Measurements from ENCODE around the gene RIPK1. TPM values are rescaled to one million over a fixed set of nuclear protein-coding genes. Genes with fewer than 3 reads are reported as not detected.

The RIPK1 gene
- total RNA-seq, 1 experiment from 2014 or later: 15.5 TPM

DNA sequence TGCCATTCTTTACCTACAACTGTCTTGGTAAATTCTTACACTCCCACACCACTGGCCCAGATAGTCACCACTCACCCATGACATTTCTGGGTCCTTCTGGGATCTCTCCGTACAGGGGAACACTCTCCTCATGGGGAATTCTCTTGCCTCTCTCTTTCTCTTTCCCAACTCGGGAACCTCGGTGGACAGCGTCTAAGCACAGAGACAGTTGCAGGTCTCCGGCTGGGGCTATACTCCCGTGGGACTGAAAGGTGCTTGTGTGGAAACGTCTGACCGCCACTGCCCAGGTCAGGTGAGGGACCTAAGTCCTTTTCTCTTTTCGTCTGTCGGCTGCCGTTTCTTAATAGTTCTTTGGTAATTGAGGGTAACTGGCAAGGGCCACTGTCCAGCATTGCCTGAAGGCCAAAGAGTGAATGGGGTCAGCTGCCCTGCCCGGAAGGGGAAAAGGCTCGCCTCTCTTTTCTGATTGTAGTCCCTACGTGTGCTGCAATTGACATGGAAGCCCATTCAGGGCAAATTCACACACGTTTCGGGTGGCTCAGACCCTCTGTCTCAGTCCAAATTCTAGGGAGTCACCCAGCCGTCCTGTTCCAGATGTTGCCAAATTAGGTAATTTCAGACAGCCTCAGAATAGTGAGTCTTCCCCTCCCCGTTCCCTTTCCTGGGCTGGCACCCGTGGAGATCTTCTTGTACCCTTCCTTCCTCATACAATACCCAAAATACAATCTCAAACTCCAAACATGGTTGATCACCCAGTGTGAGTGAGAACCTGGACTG lies 31.2 kb upstream of the RIPK1 start:
- Mint-ChIP-seq H3K27me3 (ENCODE audit: insufficient read depth, unreplicated experiment) (no peaks in the 10 kb centered on the region), H3K9me3 (ENCODE audit: unreplicated experiment) (peaks cover 11% of the 10 kb centered on the region), H3K27ac (ENCODE audit: unreplicated experiment) (no peak overlapping the region), H3K36me3 (ENCODE audit: insufficient read depth, unreplicated experiment) (no peaks in the 10 kb centered on the region), H3K4me3 (ENCODE audit: unreplicated experiment) (no peak overlapping the region), H3K4me1 (ENCODE audit: low read depth, unreplicated experiment) (peaks cover 11% of the 10 kb centered on the region)
- BruUV-seq (replicated peaks): no TSS peak
- Histone ChIP-seq H3K36me3 (ENCODE audit: control insufficient read depth, insufficient read depth, low read length) (no peaks in the 10 kb centered on the region), H3K4me1 (peaks cover 25% of the 10 kb centered on the region), H3K9me3 (no peaks in the 10 kb centered on the region), H3K27me3 (replicated peaks; ENCODE audit: control insufficient read depth, insufficient read depth, low read length) (no peaks in the 10 kb centered on the region), H3K4me3 (ENCODE audit: low read depth, low read length) (no peak overlapping the region)
- POLR2A ChIA-PET: no interaction called here
- no peak for DNase-seq
- TF ChIP-seq, protein P1, sequence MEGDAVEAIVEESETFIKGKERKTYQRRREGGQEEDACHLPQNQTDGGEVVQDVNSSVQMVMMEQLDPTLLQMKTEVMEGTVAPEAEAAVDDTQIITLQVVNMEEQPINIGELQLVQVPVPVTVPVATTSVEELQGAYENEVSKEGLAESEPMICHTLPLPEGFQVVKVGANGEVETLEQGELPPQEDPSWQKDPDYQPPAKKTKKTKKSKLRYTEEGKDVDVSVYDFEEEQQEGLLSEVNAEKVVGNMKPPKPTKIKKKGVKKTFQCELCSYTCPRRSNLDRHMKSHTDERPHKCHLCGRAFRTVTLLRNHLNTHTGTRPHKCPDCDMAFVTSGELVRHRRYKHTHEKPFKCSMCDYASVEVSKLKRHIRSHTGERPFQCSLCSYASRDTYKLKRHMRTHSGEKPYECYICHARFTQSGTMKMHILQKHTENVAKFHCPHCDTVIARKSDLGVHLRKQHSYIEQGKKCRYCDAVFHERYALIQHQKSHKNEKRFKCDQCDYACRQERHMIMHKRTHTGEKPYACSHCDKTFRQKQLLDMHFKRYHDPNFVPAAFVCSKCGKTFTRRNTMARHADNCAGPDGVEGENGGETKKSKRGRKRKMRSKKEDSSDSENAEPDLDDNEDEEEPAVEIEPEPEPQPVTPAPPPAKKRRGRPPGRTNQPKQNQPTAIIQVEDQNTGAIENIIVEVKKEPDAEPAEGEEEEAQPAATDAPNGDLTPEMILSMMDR (IDR thresholded peaks at IDR 0.05; ENCODE audit: insufficient read depth in 1 of 2, low read depth in 1 of 2, low read length in 1 of 2, severe bottlenecking in 1 of 2, unreplicated experiment in 1 of 2): no peak
- intact Hi-C loops (cut with micrococcal nuclease; ENCODE audit: unreplicated experiment): no loop called here
- CTCF ChIA-PET: no interaction called here

DNA sequence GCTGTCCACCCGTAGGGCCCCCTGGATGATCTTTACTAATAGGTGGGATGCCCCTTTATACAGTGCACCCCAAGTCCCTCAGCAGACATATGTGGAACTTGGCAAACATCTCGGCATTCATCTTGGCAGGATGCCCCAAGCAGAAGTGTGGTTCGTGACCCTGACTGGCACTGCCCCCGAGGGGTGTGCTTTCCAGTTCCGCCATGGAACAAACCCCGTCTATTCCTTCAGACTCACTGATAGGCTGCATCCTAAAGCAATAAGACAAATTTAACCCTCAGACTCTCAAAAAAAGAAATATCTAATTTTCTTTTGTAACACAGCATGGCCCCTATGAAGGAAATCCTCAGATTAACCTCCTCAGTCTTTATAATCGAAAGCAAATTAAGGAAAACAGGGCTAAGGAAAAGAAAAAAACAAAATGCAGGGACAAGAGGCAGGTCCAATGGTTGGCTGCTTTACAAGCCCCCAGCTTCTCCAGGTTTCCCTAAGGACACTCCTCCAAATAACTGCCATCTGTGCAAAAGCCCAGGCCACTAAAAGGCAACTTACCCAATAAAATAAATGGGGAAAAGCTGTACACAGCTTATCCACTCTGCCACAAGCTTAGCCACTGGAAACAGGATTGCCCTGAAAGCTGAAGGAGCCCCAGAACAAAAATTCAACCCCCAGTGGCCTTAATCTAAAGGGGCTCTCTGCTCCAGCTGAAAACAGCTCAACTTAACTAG lies 30.5 kb upstream of the RIPK1 start:
- ChIA-PET CTCF (interaction anchor here (0.6 kb wide), 1 partner anchor 681 kb away, joined by 5 read pairs; no protein-coding TSS in a partner anchor), POLR2A (no interaction called here)
- Mint-ChIP-seq H3K36me3 (ENCODE audit: insufficient read depth, unreplicated experiment) (no peaks in the 10 kb centered on the region), H3K27me3 (ENCODE audit: insufficient read depth, unreplicated experiment) (no peaks in the 10 kb centered on the region), H3K9me3 (ENCODE audit: unreplicated experiment) (peaks cover 11% of the 10 kb centered on the region), H3K4me1 (ENCODE audit: low read depth, unreplicated experiment) (peaks cover 15% of the 10 kb centered on the region), H3K4me3 (ENCODE audit: unreplicated experiment) (no peak overlapping the region), H3K27ac (ENCODE audit: unreplicated experiment) (no peak overlapping the region)
- H3K4me3 ChIP-seq (ENCODE audit: low read depth, low read length): no peak overlapping the region
- DNase-seq: no peak
- no peaks in the 10 kb centered on the region for H3K9me3 ChIP-seq
- H3K4me1 ChIP-seq: peaks cover 27% of the 10 kb centered on the region
- BruUV-seq (replicated peaks): no TSS peak
- TF ChIP-seq, protein P1 (IDR thresholded peaks at IDR 0.05; ENCODE audit: insufficient read depth in 1 of 2, low read depth in 1 of 2, low read length in 1 of 2, severe bottlenecking in 1 of 2, unreplicated experiment in 1 of 2): no peak
- intact Hi-C loops (cut with micrococcal nuclease; ENCODE audit: unreplicated experiment): no loop called here
- no peaks in the 10 kb centered on the region for H3K27me3 ChIP-seq (replicated peaks; ENCODE audit: control insufficient read depth, insufficient read depth, low read length)
- no peaks in the 10 kb centered on the region for H3K36me3 ChIP-seq (ENCODE audit: control insufficient read depth, insufficient read depth, low read length)

DNA sequence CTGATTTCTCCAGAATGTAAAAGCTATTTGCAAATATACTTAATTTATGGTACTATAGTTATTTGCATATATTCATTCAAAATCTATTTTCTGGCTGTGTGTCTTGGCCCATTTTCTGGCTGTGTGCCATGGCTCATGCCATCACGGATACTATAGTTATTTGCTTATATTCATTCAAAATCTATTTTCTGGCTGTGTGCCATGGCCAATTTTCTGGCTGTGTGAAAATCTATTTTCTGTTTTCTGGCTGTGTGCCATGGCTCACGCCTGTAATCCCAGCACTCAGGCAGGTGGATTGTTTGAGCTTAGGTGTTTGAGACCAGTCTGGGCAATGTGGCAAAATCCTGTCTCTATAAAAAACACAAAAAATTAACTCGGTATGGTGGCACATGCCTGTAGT lies 28.9 kb upstream of the RIPK1 start:
- TF ChIP-seq, protein P1 (IDR thresholded peaks at IDR 0.05; ENCODE audit: insufficient read depth in 1 of 2, low read depth in 1 of 2, low read length in 1 of 2, severe bottlenecking in 1 of 2, unreplicated experiment in 1 of 2): no peak
- H3K36me3 Mint-ChIP-seq (ENCODE audit: insufficient read depth, unreplicated experiment): no peaks in the 10 kb centered on the region
- H3K4me3 Mint-ChIP-seq (ENCODE audit: unreplicated experiment): no peak overlapping the region
- ChIA-PET CTCF (interaction anchor here (1.1 kb wide), 1 partner anchor 15 kb away, joined by 4 read pairs; no protein-coding TSS in a partner anchor), POLR2A (no interaction called here)
- H3K9me3 Mint-ChIP-seq (ENCODE audit: unreplicated experiment): peaks cover 11% of the 10 kb centered on the region
- Histone ChIP-seq H3K4me1 (peaks cover 27% of the 10 kb centered on the region), H3K9me3 (no peaks in the 10 kb centered on the region), H3K4me3 (ENCODE audit: low read depth, low read length) (no peak overlapping the region), H3K27me3 (replicated peaks; ENCODE audit: control insufficient read depth, insufficient read depth, low read length) (no peaks in the 10 kb centered on the region), H3K36me3 (ENCODE audit: control insufficient read depth, insufficient read depth, low read length) (no peaks in the 10 kb centered on the region)
- BruUV-seq (replicated peaks): no TSS peak
- no peak overlapping the region for H3K27ac Mint-ChIP-seq (ENCODE audit: unreplicated experiment)
- peaks cover 15% of the 10 kb centered on the region for H3K4me1 Mint-ChIP-seq (ENCODE audit: low read depth, unreplicated experiment)
- intact Hi-C loops (cut with micrococcal nuclease; ENCODE audit: unreplicated experiment): no loop called here
- no peaks in the 10 kb centered on the region for H3K27me3 Mint-ChIP-seq (ENCODE audit: insufficient read depth, unreplicated experiment)
- DNase-seq: no peak
